ENCODE measurements around the gene KRT82. TPM values are rescaled to one million over a fixed set of nuclear protein-coding genes. Genes with fewer than 3 reads are reported as not detected.

Gene KRT82
- total and polyA plus RNA-seq, 2 of the 8 experiments (the other 6 are each of a cell fraction or from before 2014, with no cell fraction given): not detected

DNA sequence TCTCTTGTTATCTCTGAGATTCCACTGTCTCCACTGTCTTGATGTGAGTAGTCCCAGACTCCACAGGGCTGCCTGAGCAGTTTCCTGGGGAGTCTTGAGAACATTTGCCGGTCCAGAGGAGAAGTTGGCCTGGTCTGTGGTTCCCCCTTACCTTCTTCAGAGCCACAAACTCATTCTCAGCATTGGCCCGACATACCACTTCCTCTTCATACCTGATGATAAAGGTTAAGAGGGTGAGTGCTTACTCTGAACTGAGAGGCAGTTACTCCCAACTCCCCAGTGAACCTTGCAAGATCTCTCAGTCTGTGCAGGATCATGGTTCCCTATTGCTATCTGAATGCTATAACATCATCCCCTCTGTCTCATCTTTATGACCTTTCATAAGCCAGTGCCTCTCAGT, 23.3 kb downstream of the KRT82 start (continued):
- TF ChIP-seq CBX5 (IDR thresholded peaks at IDR 0.05; ENCODE audit: low read depth, low read length) (no peak), SUZ12 (IDR thresholded peaks at IDR 0.05; ENCODE audit: low read length) (no peak), SIRT6 (IDR thresholded peaks at IDR 0.05; ENCODE audit: low read length) (no peak), RFX5 (IDR thresholded peaks at IDR 0.05; ENCODE audit: borderline replicate concordance, low read depth, low read length) (no peak), TAF7 (optimal IDR thresholded peaks at IDR 0.05; ENCODE audit: borderline replicate concordance, low read depth, low read length) (no peak), TBP (IDR thresholded peaks at IDR 0.05; ENCODE audit: low read depth, low read length) (no peak), RAD21 (IDR thresholded peaks at IDR 0.05 in 1 of 2, conservative IDR thresholded peaks at IDR 0.05 in 1 of 2; ENCODE audit: low read depth in 2 of 2, low read length in 2 of 2) (no peak)
